T-cell (primary cell): ENCODE measurements around the gene ADD2. TPM values are rescaled to one million over a fixed set of nuclear protein-coding genes. Genes with fewer than 3 reads are reported as not detected.
"Not testable (repeated sequence)": the region's sequence is repeated elsewhere in the genome, so short reads cannot be mapped to it uniquely, and the experiment has no call there.

Experiments used
- ATAC-seq, 4 experiments: fragments of 200-7000 bp in 3 of 4; fragments of 150-1000 bp in 1 of 4; cut with Tn5 transposase; replicated peaks in 1 of 4; 1 replicate in 3 of 4; 2 replicates in 1 of 4; pipeline ENCODE4 v1.10.0; 2021; ENCODE audit warnings: moderate library complexity in 3 of 4, mild to moderate bottlenecking in 2 of 4, moderate number of reproducible peaks in 1 of 4
- CTCF ChIA-PET, 2 donors: fragments of 300-600 bp; sonication (Branson Sonifier 250); formaldehyde crosslinking; loops; one replicate each; lab custom pipeline; 2022; ENCODE audit warnings: antibody characterized with exemption in 2 of 2; lab: Charles Lee
- POLR2A ChIA-PET, 2 donors: fragments of 300-600 bp; sonication (Branson Sonifier 250); formaldehyde crosslinking; loops; one replicate each; lab custom pipeline; 2022; ENCODE audit warnings: antibody characterized with exemption in 2 of 2; lab: Charles Lee
- DNase-seq, 35 experiments: peaks; one replicate each; pipeline versions ENCODE4 v3.0.0 to v3.0.0-alpha.2; 2013 to 2023
- H3K27ac ChIP-seq: one replicate; pipeline ENCODE4 v1.5.1; 2013; ENCODE audit warnings: low read length
- H3K27me3 ChIP-seq, 2 experiments: replicated peaks in 1 of 2; 1 replicate in 1 of 2; 2 replicates in 1 of 2; pipeline versions ENCODE4 v1.6.1 to v1.7.0; 2013; ENCODE audit warnings: low read length in 1 of 2, mixed read lengths in 1 of 2; ENCODE audit not compliant: control insufficient read depth in 2 of 2, insufficient read depth in 2 of 2; ENCODE audit errors: extremely low read depth in 1 of 2
- H3K36me3 ChIP-seq, 2 donors: 1 replicate in 1 of 2; 2 replicates in 1 of 2; pipeline versions ENCODE4 v1.6.1 to v1.7.0; 2013; ENCODE audit warnings: low read length in 1 of 2; ENCODE audit not compliant: control insufficient read depth in 2 of 2, insufficient read depth in 1 of 2; ENCODE audit errors: extremely low read depth in 1 of 2
- H3K4me1 ChIP-seq, 2 experiments: 1 replicate in 1 of 2; 2 replicates in 1 of 2; pipeline versions ENCODE4 v1.6.1 to v1.7.0; 2013; ENCODE audit warnings: low read length in 2 of 2, mixed read lengths in 1 of 2; ENCODE audit not compliant: insufficient read depth in 2 of 2, control insufficient read depth in 1 of 2; ENCODE audit errors: extremely low read depth in 1 of 2
- H3K4me3 ChIP-seq, 2 donors: 1 replicate in 1 of 2; 2 replicates in 1 of 2; pipeline versions ENCODE4 v1.5.1 to v1.7.0; 2013; ENCODE audit warnings: mild to moderate bottlenecking in 2 of 2, low read length in 1 of 2, moderate library complexity in 1 of 2; ENCODE audit not compliant: control insufficient read depth in 1 of 2; ENCODE audit errors: extremely low read depth in 1 of 2
- H3K9me3 ChIP-seq: 2 replicates; pipeline ENCODE4 v1.7.0; 2013
- H3K27ac Mint-ChIP-seq, 2 donors: one replicate each; pipeline ENCODE4 v1.8.0; 2020 to 2021; ENCODE audit warnings: mild to moderate bottlenecking in 2 of 2, mixed read lengths in 2 of 2
- H3K27me3 Mint-ChIP-seq, 2 donors: one replicate each; pipeline ENCODE4 v1.8.0; 2021 to 2022; ENCODE audit warnings: mixed read lengths in 2 of 2
- H3K36me3 Mint-ChIP-seq: one replicate; pipeline ENCODE4 v1.8.0; 2021; ENCODE audit warnings: mixed read lengths
- H3K4me1 Mint-ChIP-seq, 3 donors: one replicate each; pipeline ENCODE4 v1.8.0; 2020 to 2022; ENCODE audit warnings: mixed read lengths in 3 of 3, mild to moderate bottlenecking in 1 of 3
- H3K4me3 Mint-ChIP-seq, 3 donors: one replicate each; pipeline ENCODE4 v1.8.0; 2020 to 2022; ENCODE audit warnings: mild to moderate bottlenecking in 3 of 3, mixed read lengths in 3 of 3, moderate library complexity in 3 of 3
- H3K9me3 Mint-ChIP-seq, 3 donors: one replicate each; pipeline ENCODE4 v1.8.0; 2020 to 2022; ENCODE audit warnings: mixed read lengths in 3 of 3
- WGBS: methylation state at CpG from one replicate; pipeline ENCODE4 v1.1.5; 2013; ENCODE audit warnings: missing lambda C conversion rate; ENCODE audit not compliant: insufficient coverage; 5-methylcytosine and 5-hydroxymethylcytosine counted together
- total RNA-seq, 35 experiments: library from RNA in 6 of 35; stranded (reverse) in 6 of 35; fragments of 120-200 nt in 1 of 35; gene quantifications; one replicate each; pipeline versions ENCODE4 v1.2.1 to v1.2.4 and lab custom pipeline; 2013 to 2026

Gene ADD2
- total RNA-seq, 5 donors from 2014 or later (not counting 1 experiment from before 2014, with no cell fraction given), result 4.7 to 7.9 (median 7.1) TPM

DNA sequence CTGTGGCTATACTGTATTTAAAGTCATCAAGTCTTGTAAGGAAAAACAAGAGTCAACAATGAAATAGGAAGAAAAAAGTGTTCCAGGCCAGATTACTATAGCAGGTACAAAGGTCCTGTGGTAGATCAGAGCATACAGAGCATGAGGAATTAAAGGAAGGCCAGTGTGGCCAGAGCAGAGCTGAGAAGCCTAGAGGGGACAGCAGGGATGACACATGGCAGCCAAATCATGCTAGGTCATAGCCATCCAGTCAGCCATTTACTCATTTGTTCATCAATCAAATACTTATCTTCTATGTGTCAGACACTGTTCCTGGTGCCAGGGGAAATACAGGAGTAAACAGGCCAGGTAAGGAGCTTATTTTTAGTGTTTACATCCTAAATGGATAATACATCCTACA is 24.3 kb downstream of the ADD2 start:
- H3K4me1 ChIP-seq, result no peaks in the 10 kb centered on the region
- DNase-seq (no peak), ATAC-seq (no peak)
- no peak overlapping the region for H3K4me3 Mint-ChIP-seq
- no peaks in the 10 kb centered on the region for H3K36me3 Mint-ChIP-seq
- H3K9me3 Mint-ChIP-seq, result peaks cover 2 to 7% (median 3%) of the 10 kb centered on the region in 3 donors
- no peak overlapping the region for H3K27ac ChIP-seq
- no peak overlapping the region for H3K27ac Mint-ChIP-seq
- H3K27me3 Mint-ChIP-seq, result peaks cover 4 to 6% of the 10 kb centered on the region in 2 donors
- no peak overlapping the region for H3K4me3 ChIP-seq
- no peaks in the 10 kb centered on the region for H3K9me3 ChIP-seq
- ChIA-PET POLR2A (no interaction called here), CTCF (interaction anchor here in 1 of 2 donors (0.5 kb wide), 1 partner anchor 25 kb away, joined by 3 read pairs; no protein-coding TSS in a partner anchor)
- H3K4me1 Mint-ChIP-seq, result no peaks in the 10 kb centered on the region
- no peaks in the 10 kb centered on the region for H3K36me3 ChIP-seq
- H3K27me3 ChIP-seq, result peaks cover 0 to 2% of the 10 kb centered on the region in 2 experiments

DNA sequence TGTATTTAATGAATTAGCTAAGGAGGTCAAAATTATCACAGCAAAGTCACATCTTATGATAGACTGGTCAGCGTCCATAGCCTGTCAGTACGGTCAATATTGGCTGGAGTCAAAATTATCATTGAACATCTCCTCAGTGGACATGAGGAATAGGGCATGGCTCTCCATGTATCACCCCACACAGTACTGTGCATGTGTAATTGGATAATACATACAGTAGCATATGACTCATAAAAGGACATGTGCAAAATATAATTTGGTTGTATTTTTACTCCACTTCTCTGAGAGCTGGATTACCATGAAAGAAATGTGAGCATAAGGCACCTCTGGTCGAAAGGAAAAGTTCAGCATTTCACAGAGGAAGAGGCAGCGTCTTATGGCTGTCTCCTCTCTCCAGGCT is 24.9 kb downstream of the ADD2 start:
- Histone ChIP-seq H3K4me1 (no peaks in the 10 kb centered on the region), H3K36me3 (no peaks in the 10 kb centered on the region), H3K9me3 (no peaks in the 10 kb centered on the region), H3K27me3 (peaks cover 0 to 2% of the 10 kb centered on the region in 2 experiments), H3K27ac (no peak overlapping the region), H3K4me3 (no peak overlapping the region)
- peaks cover 2 to 7% (median 3%) of the 10 kb centered on the region in 3 donors for H3K9me3 Mint-ChIP-seq
- H3K27me3 Mint-ChIP-seq, result peaks cover 3 to 4% of the 10 kb centered on the region in 2 donors
- H3K27ac Mint-ChIP-seq, result no peak overlapping the region
- H3K4me1 Mint-ChIP-seq, result no peaks in the 10 kb centered on the region
- DNase-seq (no peak), ATAC-seq (no peak)
- H3K36me3 Mint-ChIP-seq, result no peaks in the 10 kb centered on the region
- ChIA-PET CTCF (no interaction called here), POLR2A (no interaction called here)
- no CpG with 5 or more reads among the region's 4 CpGs for WGBS
- H3K4me3 Mint-ChIP-seq, result no peak overlapping the region

DNA sequence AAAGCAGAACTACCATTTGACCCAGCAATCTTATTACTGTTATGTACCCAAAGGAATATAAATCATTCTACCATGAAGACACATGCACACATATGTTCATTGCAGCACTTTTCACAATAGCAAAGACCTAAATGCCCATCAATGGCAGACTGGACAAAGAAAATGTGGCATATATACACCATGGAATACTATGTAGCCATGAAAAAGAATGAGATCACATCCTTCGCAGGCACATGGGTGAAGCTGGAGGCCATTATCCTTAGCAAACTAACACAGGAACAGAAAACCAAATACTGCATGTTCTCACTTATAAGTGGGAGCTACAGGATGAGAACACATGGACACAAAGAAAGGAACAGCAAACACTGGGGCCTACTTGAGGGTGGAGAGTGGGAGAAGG is 28.5 kb downstream of the ADD2 start:
- H3K4me3 Mint-ChIP-seq, H3K36me3 ChIP-seq, H3K27ac Mint-ChIP-seq, H3K36me3 Mint-ChIP-seq, H3K4me3 ChIP-seq, H3K4me1 ChIP-seq, ATAC-seq, CTCF ChIA-PET, DNase-seq, H3K9me3 ChIP-seq, H3K27me3 ChIP-seq, H3K27ac ChIP-seq, POLR2A ChIA-PET: not testable (repeated sequence)
- peaks cover 2 to 10% (median 3%) of the 10 kb centered on the region in 3 donors for H3K9me3 Mint-ChIP-seq
- H3K27me3 Mint-ChIP-seq, result peaks cover 4 to 12% of the 10 kb centered on the region in 2 donors
- WGBS, result no CpG with 5 or more reads among the region's 1 CpG
- H3K4me1 Mint-ChIP-seq, result peaks cover 2 to 11% (median 4%) of the 10 kb centered on the region in 3 donors

DNA sequence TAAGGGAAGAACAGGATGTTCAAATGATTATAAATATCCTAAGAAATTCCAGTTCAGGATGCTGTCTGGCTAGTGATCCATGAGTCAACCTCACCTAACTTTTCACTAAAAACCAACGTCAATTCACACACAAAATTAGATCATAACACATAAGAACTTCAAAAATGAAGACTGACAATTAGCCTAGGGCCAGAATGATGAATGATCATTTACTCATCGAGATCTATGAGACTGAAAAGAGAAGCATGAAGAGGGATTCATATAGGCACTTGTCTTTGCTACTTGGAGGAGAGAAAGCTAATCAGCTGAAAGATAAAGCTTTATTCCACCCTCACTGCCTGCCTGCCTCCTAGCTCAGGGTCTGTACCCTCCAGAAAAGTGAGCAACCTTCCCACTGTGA is 29.8 kb downstream of the ADD2 start:
- POLR2A ChIA-PET, result no interaction called here

DNA sequence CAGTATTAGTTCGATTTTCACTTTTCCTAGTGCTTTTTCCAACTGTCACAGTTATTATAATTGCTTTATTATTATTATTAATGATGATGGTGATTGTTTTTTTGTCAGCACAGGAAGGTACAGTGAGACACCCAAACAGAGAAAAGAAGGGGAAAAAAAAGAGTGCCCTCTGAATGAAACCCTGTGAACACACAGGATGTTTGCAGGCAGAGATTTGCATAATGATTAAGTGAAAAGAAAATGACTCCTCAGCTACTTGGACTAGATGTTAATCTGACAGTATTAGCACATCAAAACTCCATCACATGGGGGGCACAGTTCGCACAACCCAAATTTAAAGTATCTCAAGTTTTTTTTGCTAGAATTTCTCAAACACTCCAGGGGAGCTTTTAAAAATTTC is 32.9 kb downstream of the ADD2 start:
- POLR2A ChIA-PET, result no interaction called here
- WGBS, result 22% methylated on average over 1 of the region's 2 CpGs
- Histone ChIP-seq H3K27ac (no peak overlapping the region), H3K27me3 (peaks cover 0 to 12% of the 10 kb centered on the region in 2 experiments), H3K4me1 (no peaks in the 10 kb centered on the region), H3K4me3 (no peak overlapping the region), H3K36me3 (no peaks in the 10 kb centered on the region), H3K9me3 (no peaks in the 10 kb centered on the region)
- Mint-ChIP-seq H3K4me1 (peaks cover 3 to 11% (median 4%) of the 10 kb centered on the region in 3 donors), H3K27ac (no peak overlapping the region), H3K27me3 (peaks cover 4 to 17% of the 10 kb centered on the region in 2 donors), H3K9me3 (peaks cover 0 to 10% (median 3%) of the 10 kb centered on the region in 3 donors), H3K4me3 (no peak overlapping the region), H3K36me3 (no peaks in the 10 kb centered on the region)
- no peak for DNase-seq
- CTCF ChIA-PET, result no interaction called here
- ATAC-seq, result no peak

More for the DNA sequence above, 29.8 kb downstream of the ADD2 start:
- Histone ChIP-seq H3K27me3 (peaks cover 0 to 12% of the 10 kb centered on the region in 2 experiments), H3K27ac (no peak overlapping the region), H3K36me3 (no peaks in the 10 kb centered on the region), H3K4me1 (no peaks in the 10 kb centered on the region), H3K9me3 (no peaks in the 10 kb centered on the region), H3K4me3 (no peak overlapping the region)
- H3K4me3 Mint-ChIP-seq, result no peak overlapping the region
- peaks cover 3 to 11% (median 4%) of the 10 kb centered on the region in 3 donors for H3K4me1 Mint-ChIP-seq
- H3K9me3 Mint-ChIP-seq, result peaks cover 2 to 10% (median 3%) of the 10 kb centered on the region in 3 donors
- no peak overlapping the region for H3K27ac Mint-ChIP-seq
- DNase-seq (no peak), ATAC-seq (no peak)
- WGBS, result no CpG with 5 or more reads among the region's 2 CpGs
- no peaks in the 10 kb centered on the region for H3K36me3 Mint-ChIP-seq
- peaks cover 4 to 14% of the 10 kb centered on the region in 2 donors for H3K27me3 Mint-ChIP-seq
- CTCF ChIA-PET, result interaction anchor here in 1 of 2 donors (0.6 kb wide), 1 partner anchor 29 kb away, joined by 7 read pairs; no protein-coding TSS in a partner anchor

DNA sequence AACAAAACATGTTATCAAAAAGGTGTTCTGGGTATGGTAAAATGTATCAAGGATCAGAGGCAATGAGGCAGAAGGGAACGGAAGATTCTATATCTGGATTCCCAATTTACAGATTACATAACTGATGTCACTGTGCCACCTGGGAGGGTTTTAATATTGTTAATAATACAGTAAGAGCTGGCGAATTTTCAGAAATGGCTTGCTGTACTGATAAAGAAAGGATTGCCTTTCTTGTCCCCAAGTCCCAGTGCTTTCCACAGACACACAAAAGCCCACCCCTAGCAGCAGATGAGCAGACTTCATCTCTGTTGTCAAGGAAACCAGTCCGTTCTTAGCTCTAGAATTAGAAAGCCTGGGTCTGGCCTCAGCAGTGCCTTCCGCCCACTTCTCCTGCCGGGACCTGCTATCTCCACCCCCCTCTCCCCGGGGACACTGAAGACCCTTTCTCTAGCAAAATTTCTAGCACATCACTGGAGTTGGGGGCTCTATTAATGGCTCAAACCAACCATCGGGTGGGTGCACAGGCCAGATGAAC is 34.3 kb downstream of the ADD2 start:
- ATAC-seq (no peak), DNase-seq (no peak)
- Histone ChIP-seq H3K27ac (no peak overlapping the region), H3K4me3 (no peak overlapping the region), H3K36me3 (no peaks in the 10 kb centered on the region), H3K4me1 (no peaks in the 10 kb centered on the region), H3K9me3 (no peaks in the 10 kb centered on the region), H3K27me3 (peaks cover 0 to 15% of the 10 kb centered on the region in 2 experiments)
- Mint-ChIP-seq H3K9me3 (peaks cover 0 to 3% (median 0%) of the 10 kb centered on the region in 3 donors), H3K27ac (no peak overlapping the region), H3K4me1 (peaks cover 3 to 11% (median 4%) of the 10 kb centered on the region in 3 donors), H3K4me3 (no peak overlapping the region), H3K27me3 (peaks cover 4 to 17% of the 10 kb centered on the region in 2 donors), H3K36me3 (no peaks in the 10 kb centered on the region)
- CTCF ChIA-PET, result no interaction called here
- POLR2A ChIA-PET, result no interaction called here
- WGBS, result 67% methylated on average over 1 of the region's 7 CpGs
